RWPE1 (cell line): ENCODE data around the gene VPS4A.

Experiments
- CTCF ChIA-PET: fragments of 350-600 bp; sonication (Branson Sonifier 250); formaldehyde crosslinking; extraction: SDS; loops from one replicate; lab custom pipeline; 2021; lab: Yijun Ruan, JAX
- POLR2A ChIA-PET: fragments of 400-600 bp; formaldehyde crosslinking; extraction: SDS; loops from one replicate; lab custom pipeline; 2020; ENCODE audit warnings: antibody characterized with exemption; ENCODE audit not compliant: low non-redundant PET; lab: Yijun Ruan, JAX
- DNase-seq: peaks from one replicate; pipeline ENCODE4 v3.0.0; 2012; ENCODE audit warnings: low spot score
- H3K27ac ChIP-seq: fragments of 450-650 bp; 2 replicates; pipeline ENCODE4 v1.5.1; 2017
- CTCF ChIP-seq: fragments of 450-650 bp; conservative IDR thresholded peaks from 2 replicates; pipeline ENCODE4 v1.5.1; 2017; ENCODE audit warnings: low read depth, mild to moderate bottlenecking

The VPS4A gene

GRCh38 chr16:69301861-69302260, 9.3 kb upstream of the VPS4A start:
- TF ChIP-seq CTCF: no peak
- DNase-seq: no peak
- H3K27ac ChIP-seq: no peak overlapping the region
- ChIA-PET POLR2A (no interaction called here), CTCF (no interaction called here)

GRCh38 chr16:69302301-69302700, 8.8 kb upstream of the VPS4A start:
- DNase-seq: no peak
- no peak overlapping the region for H3K27ac ChIP-seq
- CTCF ChIA-PET: no interaction called here

DNA sequence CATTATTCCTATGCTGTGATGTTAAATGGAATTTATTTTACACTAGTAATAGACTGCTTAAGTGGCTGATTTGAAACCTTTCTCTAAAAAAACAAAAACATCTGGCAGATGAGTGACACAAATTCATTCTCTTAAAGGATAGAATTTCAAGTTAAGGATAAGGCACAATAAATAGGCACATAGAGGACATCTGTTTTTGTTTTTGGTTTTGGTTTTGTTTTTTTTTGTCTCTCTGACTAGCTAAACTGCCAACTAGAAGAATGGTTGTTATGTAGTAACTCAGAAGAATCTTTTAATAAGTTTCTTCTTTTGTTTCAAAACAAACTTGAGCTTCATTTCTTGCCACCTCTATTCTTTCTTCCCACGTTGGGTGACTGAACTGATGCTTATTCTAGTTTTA, 5.1 kb upstream of the VPS4A start:
- ChIA-PET POLR2A (no interaction called here), CTCF (interaction anchor here (0.7 kb wide), 1 partner anchor 621 kb away, joined by 4 read pairs; no protein-coding TSS in a partner anchor)
- no peak for TF ChIP-seq CTCF
- no peak overlapping the region for H3K27ac ChIP-seq
- DNase-seq: no peak

More at GRCh38 chr16:69302301-69302700, 8.8 kb upstream of the VPS4A start:
- no peak for TF ChIP-seq CTCF
- POLR2A ChIA-PET: no interaction called here

DNA sequence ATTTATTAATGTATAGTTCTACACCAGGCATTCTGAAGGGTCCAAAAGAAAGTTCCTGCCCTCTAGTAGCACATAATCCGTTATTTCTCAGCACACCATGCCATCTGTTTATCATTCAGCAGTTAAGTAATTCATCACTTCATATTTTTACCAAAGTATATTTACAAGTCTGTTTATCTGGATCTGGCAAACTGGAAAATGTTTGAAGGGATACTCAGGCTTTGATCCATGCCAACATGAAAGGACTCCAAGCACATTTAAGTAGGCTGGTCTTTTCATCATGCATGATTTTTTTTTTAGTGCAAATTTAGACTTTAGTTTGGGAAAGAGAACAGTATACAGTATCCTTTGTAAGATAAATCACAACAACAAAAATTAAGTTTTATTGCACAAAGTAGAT, 4.1 kb upstream of the VPS4A start:
- TF ChIP-seq CTCF: no peak
- POLR2A ChIA-PET: no interaction called here
- H3K27ac ChIP-seq: no peak overlapping the region
- CTCF ChIA-PET: no interaction called here
- no peak for DNase-seq

DNA sequence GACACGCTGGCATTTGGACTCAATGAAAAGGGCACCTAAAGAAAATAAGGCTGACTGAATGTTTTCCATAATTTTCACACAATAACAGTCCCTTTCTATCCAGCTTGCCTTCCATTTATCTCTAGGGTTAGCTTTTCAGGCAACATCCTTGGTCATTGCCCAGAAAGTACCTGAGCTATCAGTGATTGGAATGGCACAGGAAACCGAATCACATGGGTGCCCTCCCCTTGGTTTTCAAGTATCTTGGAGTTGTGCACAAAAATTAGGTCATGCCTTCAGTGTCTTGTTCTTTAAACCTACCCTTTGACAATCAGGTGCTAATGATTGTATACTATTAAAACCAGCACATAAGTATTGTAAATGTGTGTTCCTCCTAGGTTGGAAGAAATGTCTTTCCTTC, 3.3 kb upstream of the VPS4A start:
- H3K27ac ChIP-seq: no peak overlapping the region
- ChIA-PET CTCF (interaction anchor here (0.7 kb wide), 1 partner anchor 142 kb away, joined by 5 read pairs; no protein-coding TSS in a partner anchor), POLR2A (no interaction called here)
- no peak for DNase-seq
- no peak for TF ChIP-seq CTCF

- DNase-seq: no peak
- ChIA-PET POLR2A (no interaction called here), CTCF (interaction anchor here (0.8 kb wide), 1 partner anchor 24 kb away, joined by 3 read pairs; no protein-coding TSS in a partner anchor)
- peak overlapping the region; percentile 6; the same call in 1 of the 2 replicates for H3K27ac ChIP-seq
- TF ChIP-seq CTCF: no peak
These were observed 1.8 kb upstream of the VPS4A start for GRCh38 chr16:69309316-69309715.
